Stomach (tissue), 19 donors: Measurements from ENCODE around the gene CENPX. TPM values are rescaled to one million over a fixed set of nuclear protein-coding genes. Genes with fewer than 3 reads are reported as not detected.

Source experiments
- DNase-seq, 2 donors: peaks; one replicate each; pipeline versions ENCODE4 v3.0.0 to v3.0.0-alpha.2; 2013 to 2019
- H3K27ac ChIP-seq, 5 donors: fragments of 200-600 bp in 4 of 5; sonication (generic) in 4 of 5; one replicate each; pipeline ENCODE4 v1.5.1; 2013 to 2019; ENCODE audit warnings: mild to moderate bottlenecking in 1 of 5, moderate library complexity in 1 of 5
- H3K27me3 ChIP-seq, 3 donors: fragments of 200-600 bp; sonication (generic); one replicate each; pipeline ENCODE4 v1.5.1; 2017 to 2019; ENCODE audit warnings: mixed run types in 1 of 3
- H3K36me3 ChIP-seq, 4 donors: fragments of 200-600 bp; sonication (generic); 1 replicate in 3 of 4; 2 replicates in 1 of 4; pipeline ENCODE4 v1.5.1; 2016 to 2019
- H3K4me1 ChIP-seq, 4 donors: fragments of 200-600 bp; sonication (generic); one replicate each; pipeline ENCODE4 v1.5.1; 2016 to 2019
- H3K4me3 ChIP-seq, 4 donors: fragments of 200-600 bp; sonication (generic) in 3 of 4; one replicate each; pipeline ENCODE4 v1.5.1; 2016 to 2019; ENCODE audit warnings: mild to moderate bottlenecking in 1 of 4
- H3K9me3 ChIP-seq, 4 donors: fragments of 200-600 bp; sonication (generic); one replicate each; pipeline ENCODE4 v1.5.1; 2016 to 2019
- CTCF ChIP-seq, 7 experiments: fragments of 450-650 bp in 4 of 7; fragments of 200-600 bp in 3 of 7; sonication (generic) in 3 of 7; IDR thresholded peaks; one replicate each; pipeline ENCODE4 v1.5.1; 2016 to 2019; ENCODE audit warnings: antibody characterized with exemption in 7 of 7, control low read depth in 2 of 7, mild to moderate bottlenecking in 1 of 7
- EP300 ChIP-seq: sonication (generic); formaldehyde crosslinking; IDR thresholded peaks from one replicate; pipeline ENCODE4 v1.6.1; 2017; ENCODE audit warnings: antibody characterized with exemption
- POLR2A ChIP-seq, 4 donors: fragments of 450-650 bp; IDR thresholded peaks; one replicate each; pipeline ENCODE4 v1.6.1; 2016; ENCODE audit warnings: antibody characterized with exemption in 4 of 4, control low read depth in 2 of 4, mild to moderate bottlenecking in 1 of 4, moderate library complexity in 1 of 4
- POLR2AphosphoS5 ChIP-seq, 3 donors: sonication (generic); formaldehyde crosslinking; IDR thresholded peaks; one replicate each; pipeline ENCODE4 v1.6.1; 2016; ENCODE audit warnings: antibody characterized with exemption in 3 of 3
- WGBS, 5 donors: extraction: QIAGEN DNeasy Blood & Tissue Kit in 3 of 5; methylation state at CpG; one replicate each; pipeline versions ENCODE4 v1.1.5 to v1.1.7; 2013 to 2018; 5-methylcytosine and 5-hydroxymethylcytosine counted together
- intact Hi-C: fragments of 100-400 bp; cut with DNase I; formaldehyde crosslinking; loops from one replicate; pipeline ENCODE4 v1.15.1; 2023; ENCODE audit warnings: low total_unique reads
- long read RNA-seq, 10 donors: transcript quantifications; one replicate each; lab custom pipeline, GENCODE V29; 2026
- polyA plus RNA-seq, 3 donors: library from polyadenylated mRNA; stranded (reverse); fragments of 200-250 nt; gene quantifications; one replicate each; pipeline ENCODE4 v1.2.3, GENCODE V29; 2013
- total RNA-seq, 5 donors: library from RNA; depleted of rRNA; stranded (reverse); fragments of >200 nt; gene quantifications; one replicate each; pipeline versions ENCODE4 v1.1.0 to v1.2.3, GENCODE V29; 2014 to 2016
- donor health status: healthy with polysubstance abuse.
- donor health status: Bipolar disorder and iron deficiency.
- donor health status: healthy.

Gene CENPX
- total RNA-seq: 100 to 1,000 TPM in 2 of 5 donors, 10 to 100 TPM in 3; 22.0 to 213 (median 53.1) TPM
- polyA plus RNA-seq: 100 to 1,000 TPM; 142 to 231 (median 215) TPM
- long read RNA-seq, donor 1, transcript CENPX-202 (5 exons, 805 nt): major isoform, 14 of 25 reads
- long read RNA-seq, donor 1, transcript CENPX-201 (4 exons, 751 nt): minor isoform, 9 of 25 reads
- long read RNA-seq, donor 1, partial matches to known transcripts: 0 of 25 reads
- long read RNA-seq, donor 1, other reads (novel, unspliced or antisense): 0 of 25 reads
- long read RNA-seq, donor 2, transcript CENPX-202 (5 exons, 805 nt): major isoform, 15 of 34 reads
- long read RNA-seq, donor 2, transcript CENPX-201 (4 exons, 751 nt): minor isoform, 13 of 34 reads
- long read RNA-seq, donor 2, partial matches to known transcripts: 0 of 34 reads
- long read RNA-seq, donor 2, other reads (novel, unspliced or antisense): 0 of 34 reads
- long read RNA-seq, donor 3, transcript CENPX-202 (5 exons, 805 nt): major isoform, 12 of 25 reads
- long read RNA-seq, donor 3, transcript CENPX-201 (4 exons, 751 nt): minor isoform, 7 of 25 reads
- long read RNA-seq, donor 3, partial matches to known transcripts: 0 of 25 reads
- long read RNA-seq, donor 3, other reads (novel, unspliced or antisense): 0 of 25 reads
- long read RNA-seq, donor 4, partial matches to known transcripts: 0 of 1 reads
- long read RNA-seq, donor 4, other reads (novel, unspliced or antisense): 0 of 1 reads
- long read RNA-seq, donor 5, transcript CENPX-202 (5 exons, 805 nt): minor isoform, 13 of 34 reads
- long read RNA-seq, donor 5, transcript CENPX-201 (4 exons, 751 nt): major isoform, 14 of 34 reads
- long read RNA-seq, donor 5, partial matches to known transcripts: 0 of 34 reads
- long read RNA-seq, donor 5, other reads (novel, unspliced or antisense): 0 of 34 reads
- long read RNA-seq, donor 6, transcript CENPX-202 (5 exons, 805 nt): major isoform, 36 of 80 reads
- long read RNA-seq, donor 6, transcript CENPX-201 (4 exons, 751 nt): minor isoform, 27 of 80 reads
- long read RNA-seq, donor 6, partial matches to known transcripts: 5 of 80 reads
- long read RNA-seq, donor 6, other reads (novel, unspliced or antisense): 0 of 80 reads
- long read RNA-seq, donor 7, transcript CENPX-201 (4 exons, 751 nt): minor isoform, 12 of 39 reads
- long read RNA-seq, donor 7, transcript CENPX-202 (5 exons, 805 nt): major isoform, 14 of 39 reads
- long read RNA-seq, donor 7, transcript CENPX-210 (5 exons, 730 nt): minor isoform, 6 of 39 reads
- long read RNA-seq, donor 7, partial matches to known transcripts: 0 of 39 reads
- long read RNA-seq, donor 7, other reads (novel, unspliced or antisense): 0 of 39 reads
- long read RNA-seq, donor 8, transcript CENPX-210 (5 exons, 730 nt): minor isoform, 5 of 55 reads
- long read RNA-seq, donor 8, transcript CENPX-201 (4 exons, 751 nt): major isoform, 28 of 55 reads
- long read RNA-seq, donor 8, transcript CENPX-202 (5 exons, 805 nt): minor isoform, 16 of 55 reads
- long read RNA-seq, donor 8, partial matches to known transcripts: 0 of 55 reads
- long read RNA-seq, donor 8, other reads (novel, unspliced or antisense): 0 of 55 reads
- long read RNA-seq, donor 9, transcript CENPX-202 (5 exons, 805 nt): minor isoform, 14 of 37 reads
- long read RNA-seq, donor 9, transcript CENPX-201 (4 exons, 751 nt): major isoform, 19 of 37 reads
- long read RNA-seq, donor 9, partial matches to known transcripts: 0 of 37 reads
- long read RNA-seq, donor 9, other reads (novel, unspliced or antisense): 0 of 37 reads
- long read RNA-seq, donor 10, transcript CENPX-202 (5 exons, 805 nt): major isoform, 10 of 14 reads
- long read RNA-seq, donor 10, partial matches to known transcripts: 0 of 14 reads
- long read RNA-seq, donor 10, other reads (novel, unspliced or antisense): 0 of 14 reads

GRCh38 chr17:82022310-82022980 lies at the start of gene CENPX:
Gene CENPX, minus strand, starts transcription at chr17:82022878. Its CDS starts 17 bp downstream, at chr17:82022861.
- H3K27me3 ChIP-seq: no peaks in the 10 kb centered on the region
- peaks cover 40 to 68% (median 62%) of the 10 kb centered on the region in 4 donors for H3K4me1 ChIP-seq
- peak within 1 kb of the TSS; percentile 79 to 98 (median 88) for H3K4me3 ChIP-seq
- WGBS, 5 donors: 0 to 1% (median 1%) methylated on average over 27 to 64 of the region's 64 CpGs
- peak within 1 kb of the TSS; percentile 81 to 90 (median 88) for H3K27ac ChIP-seq
- TF ChIP-seq POLR2A (IDR thresholded peaks at IDR 0.05) (peak in 1 of 4 donors; percentile 45), EP300 (no peak), POLR2AphosphoS5 (IDR thresholded peaks at IDR 0.05) (peak in 2 of 3 donors; percentile 57 to 76), CTCF (IDR thresholded peaks at IDR 0.05) (no peak)
- H3K36me3 ChIP-seq: peaks cover 0 to 29% (median 20%) of the 10 kb centered on the region in 4 donors
- DNase-seq: no peak
- H3K9me3 ChIP-seq: no peaks in the 10 kb centered on the region
- intact Hi-C loops: no loop called here

GRCh38 chr17:82070611-82071010 lies 47.9 kb upstream of the CENPX start:
- TF ChIP-seq POLR2AphosphoS5 (IDR thresholded peaks at IDR 0.05): no peak
- no peak for TF ChIP-seq POLR2A (IDR thresholded peaks at IDR 0.05)
- TF ChIP-seq EP300: no peak
- no peak for TF ChIP-seq CTCF (IDR thresholded peaks at IDR 0.05)
- H3K4me3 ChIP-seq: no peak overlapping the region
- DNase-seq: no peak
- H3K27ac ChIP-seq: no peak overlapping the region
- intact Hi-C loops: no loop called here
- H3K4me1 ChIP-seq: peaks cover 9 to 12% (median 9%) of the 10 kb centered on the region in 4 donors
- H3K27me3 ChIP-seq: no peaks in the 10 kb centered on the region
- no peaks in the 10 kb centered on the region for H3K36me3 ChIP-seq
- H3K9me3 ChIP-seq: no peaks in the 10 kb centered on the region

- intact Hi-C loops: no loop called here
- H3K36me3 ChIP-seq: peaks cover 22 to 36% (median 35%) of the 10 kb centered on the region in 4 donors
- H3K4me1 ChIP-seq: peaks cover 25 to 36% (median 34%) of the 10 kb centered on the region in 4 donors
- H3K27ac ChIP-seq: peak within 1 kb of the TSS; percentile 78 to 89 (median 87)
- no peaks in the 10 kb centered on the region for H3K27me3 ChIP-seq
- TF ChIP-seq EP300 (peak; percentile 9), POLR2A (IDR thresholded peaks at IDR 0.05) (no peak), POLR2AphosphoS5 (IDR thresholded peaks at IDR 0.05) (peak in 2 of 3 donors; percentile 78 to 87), CTCF (IDR thresholded peaks at IDR 0.05) (no peak)
- no peaks in the 10 kb centered on the region for H3K9me3 ChIP-seq
- 10 to 18% (median 14%) methylated on average over 45 to 88 of the region's 88 CpGs for WGBS, 5 donors
- peak; percentile 71 to 81 for DNase-seq
- peak within 1 kb of the TSS; percentile 79 to 98 (median 96) for H3K4me3 ChIP-seq
These were observed 43.1 kb upstream of the CENPX start, which contains the start of gene DUS1L for GRCh38 chr17:82065638-82066303. Gene DUS1L, minus strand, starts transcription at chr17:82065804. Its CDS starts 745 bp downstream, at chr17:82065059.
